GM21367 (cell line): Measurements from ENCODE around the gene EDC3.

Source experiments
- ATAC-seq: cut with Tn5 transposase; IDR thresholded peaks from one replicate; pipeline ENCODE4 v1.9.1; 2021; ENCODE audit not compliant: unreplicated experiment

Gene EDC3

GRCh38 chr15:74585191-74585590 is 110.6 kb downstream of the EDC3 start:
- no peak for ATAC-seq

- ATAC-seq = no peak
Measured at GRCh38 chr15:74584779-74585178, 111.0 kb downstream of the EDC3 start.

- ATAC-seq = no peak
Measured at GRCh38 chr15:74584204-74584603, 111.6 kb downstream of the EDC3 start.
